ENCODE measurements around the gene OLFML2B. TPM values are rescaled to one million over a fixed set of nuclear protein-coding genes. Genes with fewer than 3 reads are reported as not detected.

Gene OLFML2B
- total RNA-seq, 1 donor from 2014 or later: 17.5 TPM

Other genes starting within 250 kb of the OLFML2B start
- 4.9 TPM for gene NOS1AP, start 45.8 kb upstream of the OLFML2B start, total RNA-seq

All from upper lobe of right lung (tissue), 1 donor.